ENCODE measurements around the gene CLCA1.
A peak's percentile ranks its signal among the peaks of the same experiment; 100 is the strongest.
"Not testable (repeated sequence)": the region's sequence is repeated elsewhere in the genome, so short reads cannot be mapped to it uniquely, and the experiment has no call there.

The CLCA1 gene

DNA sequence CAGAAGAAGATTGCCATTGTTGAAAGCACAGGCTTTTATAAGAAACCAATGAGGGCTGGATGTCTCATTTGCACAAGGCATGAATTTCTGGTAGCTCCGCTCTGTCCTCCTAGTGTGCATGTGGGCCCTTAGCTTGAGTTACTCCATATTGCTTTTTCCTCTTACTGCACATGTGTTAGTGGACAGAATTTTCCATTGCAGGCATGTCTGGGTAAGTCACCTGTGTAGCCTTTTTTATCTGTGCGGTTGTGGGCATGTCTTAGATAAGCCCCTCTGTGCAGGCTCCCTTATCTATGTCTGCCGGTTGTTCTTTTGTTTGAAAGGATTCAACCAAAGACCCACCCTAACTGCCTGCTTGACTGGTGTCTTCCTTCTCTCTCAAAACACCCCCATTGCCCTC lies 7.2 kb upstream of the CLCA1 start:
- DNase-seq, result no peak

DNA sequence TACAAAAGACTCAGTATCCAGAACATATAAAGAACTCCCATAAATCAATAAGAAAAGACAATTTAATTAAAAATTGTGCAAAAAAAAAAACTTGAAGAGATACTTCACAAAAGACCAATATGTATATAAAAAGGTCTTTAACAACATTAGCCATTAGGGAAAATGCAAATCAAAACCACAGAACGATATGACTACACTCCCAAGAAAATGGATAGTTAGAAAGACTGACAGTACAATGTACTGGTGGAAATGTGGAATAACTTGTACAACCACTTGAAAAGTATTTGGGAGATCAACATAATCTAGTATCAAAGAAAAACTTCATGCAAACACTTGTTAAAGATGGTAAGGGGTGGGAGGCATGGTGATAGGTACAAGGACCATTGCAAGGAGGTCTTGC lies 3.9 kb upstream of the CLCA1 start:
- no peak for DNase-seq

DNA sequence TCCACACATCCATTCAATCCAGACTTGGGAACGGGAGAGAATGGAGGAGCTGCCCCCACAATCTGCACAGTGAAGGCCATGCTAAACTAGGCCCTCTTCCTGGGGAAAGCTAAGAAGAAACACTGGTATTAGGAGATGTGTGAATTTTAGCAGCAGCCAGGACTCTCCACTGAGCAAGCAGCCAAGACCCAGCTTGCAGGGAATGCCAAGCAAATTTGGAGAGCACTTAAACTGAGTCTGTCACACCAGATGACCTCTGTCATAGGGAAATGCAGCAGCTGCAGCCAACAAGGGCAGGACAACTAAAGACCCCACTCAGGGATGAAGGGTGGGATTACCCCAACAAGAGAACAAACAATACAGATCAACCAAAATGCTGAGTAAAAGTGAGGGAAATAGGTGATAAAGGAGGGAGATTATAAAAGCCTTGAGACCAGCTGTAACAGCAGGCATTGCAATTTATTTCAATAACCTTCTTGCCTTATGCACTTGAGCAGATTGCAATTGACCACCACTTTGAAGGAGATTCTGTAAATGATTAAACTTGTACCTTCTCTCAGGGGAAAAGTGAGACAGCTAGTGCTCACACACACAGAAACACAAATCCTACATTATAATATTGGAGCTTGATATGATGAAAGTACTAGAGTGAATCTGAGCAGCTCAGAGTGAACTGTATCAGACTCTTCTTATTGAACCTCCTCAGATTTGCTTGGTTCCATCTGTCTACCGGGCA lies 2.5 kb upstream of the CLCA1 start:
- no peak for DNase-seq

DNA sequence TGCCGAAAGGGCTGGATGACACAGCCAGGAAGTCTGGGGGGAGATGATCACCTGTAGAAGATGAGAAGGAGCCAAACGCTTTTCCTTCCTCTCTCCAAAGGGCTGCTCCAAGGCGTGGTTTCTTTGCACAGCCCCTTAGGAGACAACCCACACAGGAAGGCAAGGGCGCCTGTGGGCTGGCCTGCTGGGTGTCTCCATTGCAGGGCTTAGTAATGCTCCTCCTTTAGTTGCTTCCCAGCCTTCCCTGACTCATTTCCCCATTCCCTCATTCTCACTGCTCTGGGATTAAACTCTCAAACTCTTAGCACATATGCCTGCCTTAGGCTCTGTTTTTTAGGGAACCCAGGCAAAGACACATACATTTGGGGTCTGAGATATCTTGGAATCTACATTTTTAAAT lies 1.7 kb upstream of the CLCA1 start:
- DNase-seq, result no peak

DNA sequence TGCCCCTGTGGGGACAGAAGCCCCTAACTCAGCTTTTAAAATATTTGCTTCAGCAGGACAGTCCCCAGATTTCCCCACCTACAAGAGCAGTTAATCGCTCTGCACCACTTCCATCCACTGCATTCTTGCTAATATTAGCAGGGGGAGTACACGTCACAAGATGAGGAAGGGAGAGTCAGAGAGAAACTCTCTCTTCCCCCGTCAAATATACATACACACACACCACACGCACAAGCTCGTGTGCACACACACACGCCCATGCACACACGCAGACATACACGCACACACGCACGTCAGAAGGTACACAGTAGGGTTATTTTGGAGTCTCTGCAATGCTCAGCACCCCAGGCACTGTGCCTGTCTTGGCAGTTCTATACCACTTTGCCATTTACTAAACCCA lies 2.1 kb downstream of the CLCA1 start:
- DNase-seq, result no peak

DNA sequence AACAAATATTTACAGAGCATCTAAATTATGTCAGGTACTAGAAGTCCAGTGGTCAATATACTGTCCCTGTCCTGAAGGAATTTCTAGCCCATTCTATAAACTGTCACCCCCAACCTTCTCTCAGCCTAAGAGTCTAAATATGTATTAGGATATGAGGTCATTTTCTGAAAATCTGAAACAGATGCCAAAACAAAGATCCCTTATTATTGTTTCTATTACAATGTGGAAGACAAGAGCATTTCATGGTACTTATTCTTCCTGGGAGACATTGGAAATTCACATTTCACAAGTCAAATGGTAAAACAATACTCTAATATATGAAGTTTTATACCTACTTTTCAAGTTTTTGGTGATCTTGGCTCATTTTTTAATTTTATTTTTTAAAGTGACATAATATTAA lies 2.6 kb downstream of the CLCA1 start:
- DNase-seq, result peak; percentile 66

DNA sequence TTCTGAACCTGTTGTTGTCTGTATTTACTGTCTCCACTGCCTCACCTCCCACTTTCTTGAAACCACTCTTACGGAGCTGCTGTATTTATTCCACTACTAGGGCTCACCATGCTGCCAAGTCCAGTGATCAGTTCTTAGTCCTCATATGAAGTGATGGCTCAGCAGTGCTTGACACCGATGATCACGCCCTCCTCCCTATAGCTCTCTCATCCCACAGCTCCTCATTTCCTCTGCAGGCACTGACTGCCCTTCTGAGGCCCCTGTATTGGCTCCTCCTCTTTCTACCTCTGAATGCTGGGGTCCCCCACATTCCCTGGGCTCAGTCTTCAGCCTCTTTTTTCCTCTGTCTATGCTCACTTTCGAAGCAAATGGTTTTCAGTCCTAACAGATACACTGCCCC lies 3.4 kb downstream of the CLCA1 start:
- DNase-seq, result no peak

DNA sequence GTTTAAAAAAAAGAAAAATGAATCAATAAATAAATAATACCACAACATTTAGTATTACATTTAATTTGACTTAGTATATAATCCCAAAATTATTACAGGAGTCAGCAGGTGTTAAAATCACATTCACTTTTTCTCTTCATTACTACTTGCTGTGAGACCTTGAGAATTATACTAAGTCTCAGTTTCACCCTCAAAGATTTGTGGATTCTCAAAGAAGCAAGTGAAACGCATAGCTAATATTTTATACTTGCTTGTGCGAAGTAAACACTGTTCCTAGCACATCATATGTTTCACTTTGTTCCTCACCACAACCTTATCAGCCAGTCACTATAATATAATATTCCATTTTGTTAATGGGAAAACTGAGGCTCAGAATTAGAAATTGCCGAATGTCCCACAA lies 4.0 kb downstream of the CLCA1 start:
- no peak for DNase-seq

DNA sequence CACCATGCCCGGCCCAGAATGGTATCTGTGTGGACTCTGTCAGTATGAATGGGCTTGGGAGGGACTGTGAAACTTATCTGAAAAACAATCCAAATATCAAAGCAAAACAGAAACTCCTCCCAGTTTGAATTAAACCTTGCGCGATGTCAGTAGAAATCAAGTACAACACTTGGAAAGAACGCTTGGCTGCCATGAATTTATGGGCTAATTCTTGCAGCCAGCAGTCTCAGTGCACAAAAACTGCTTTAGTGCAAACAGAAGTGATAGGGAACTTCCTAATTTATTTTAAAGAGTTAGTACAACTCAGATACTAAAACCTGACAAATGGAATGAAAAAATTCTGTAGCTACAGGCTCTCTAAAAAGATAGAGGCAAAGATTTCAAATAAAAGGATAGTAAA lies 8.5 kb downstream of the CLCA1 start:
- no peak for DNase-seq

DNA sequence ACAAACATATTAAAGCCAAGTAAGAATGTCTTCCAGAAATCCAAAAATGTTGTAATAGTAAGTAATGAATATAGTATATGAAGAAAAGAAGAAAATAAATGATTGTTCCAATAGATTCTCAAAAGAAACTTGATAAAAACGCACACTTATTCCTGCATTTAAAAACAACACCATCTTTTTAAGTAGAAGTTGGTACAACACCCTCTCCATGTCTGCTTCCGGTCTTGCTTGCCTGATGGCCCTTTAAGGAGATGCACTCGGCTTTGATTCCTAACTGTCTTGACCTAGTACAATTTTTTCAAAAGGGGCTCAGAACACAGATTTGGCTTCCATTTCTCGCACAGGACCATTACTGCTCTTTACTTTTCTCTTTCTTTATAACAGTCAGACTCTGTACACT lies 9.0 kb downstream of the CLCA1 start:
- no peak for DNase-seq

DNA sequence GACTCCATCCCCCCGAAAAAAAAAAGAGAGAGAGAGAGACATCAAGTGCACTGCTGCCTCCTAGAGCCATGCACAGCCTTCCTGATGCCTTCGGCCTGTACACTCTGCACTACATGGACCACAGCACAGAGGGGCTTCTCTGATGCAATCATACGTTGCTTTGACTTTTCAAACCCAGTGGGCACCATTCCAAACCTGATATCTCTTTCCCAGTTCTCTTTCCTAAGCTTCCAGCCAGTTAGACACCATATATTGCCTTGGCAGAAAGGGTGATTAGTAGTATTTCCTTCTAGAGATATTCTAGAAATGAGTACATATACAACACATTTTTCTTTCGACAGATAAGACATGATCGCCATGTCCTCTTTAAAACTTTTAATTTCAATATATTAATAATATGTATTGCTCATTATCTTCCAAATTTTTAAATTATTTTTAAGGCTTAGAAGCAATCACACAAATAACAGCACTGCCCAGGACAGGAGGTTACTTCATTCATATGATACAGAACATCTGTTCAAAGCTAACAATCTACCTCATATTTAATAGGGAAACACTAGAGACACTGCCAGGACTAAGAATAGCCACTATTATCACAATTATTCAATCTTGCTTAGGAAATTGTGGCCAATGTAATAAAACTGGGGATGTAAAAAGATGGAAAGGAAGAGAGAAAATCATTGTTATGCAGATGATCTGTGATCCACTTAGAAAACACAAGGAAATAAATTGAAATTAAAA lies 9.9 kb downstream of the CLCA1 start:
- DNase-seq, result no peak

DNA sequence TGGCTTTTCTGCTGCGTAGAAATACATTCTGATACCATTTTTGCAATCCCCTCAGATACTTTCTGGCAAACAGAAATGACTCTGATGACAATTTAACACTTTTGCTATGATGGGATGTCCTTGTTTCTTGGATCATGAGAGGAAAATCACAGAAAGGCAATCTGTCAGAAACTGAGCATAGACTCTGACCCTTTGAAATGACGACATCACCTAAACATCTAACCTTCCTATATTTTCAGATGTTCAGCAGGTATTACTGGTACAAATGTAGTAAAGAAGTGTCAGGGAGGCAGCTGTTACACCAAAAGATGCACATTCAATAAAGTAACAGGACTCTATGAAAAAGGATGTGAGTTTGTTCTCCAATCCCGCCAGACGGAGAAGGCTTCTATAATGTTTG lies 13.2 kb downstream of the CLCA1 start:
- DNase-seq, result no peak

DNA sequence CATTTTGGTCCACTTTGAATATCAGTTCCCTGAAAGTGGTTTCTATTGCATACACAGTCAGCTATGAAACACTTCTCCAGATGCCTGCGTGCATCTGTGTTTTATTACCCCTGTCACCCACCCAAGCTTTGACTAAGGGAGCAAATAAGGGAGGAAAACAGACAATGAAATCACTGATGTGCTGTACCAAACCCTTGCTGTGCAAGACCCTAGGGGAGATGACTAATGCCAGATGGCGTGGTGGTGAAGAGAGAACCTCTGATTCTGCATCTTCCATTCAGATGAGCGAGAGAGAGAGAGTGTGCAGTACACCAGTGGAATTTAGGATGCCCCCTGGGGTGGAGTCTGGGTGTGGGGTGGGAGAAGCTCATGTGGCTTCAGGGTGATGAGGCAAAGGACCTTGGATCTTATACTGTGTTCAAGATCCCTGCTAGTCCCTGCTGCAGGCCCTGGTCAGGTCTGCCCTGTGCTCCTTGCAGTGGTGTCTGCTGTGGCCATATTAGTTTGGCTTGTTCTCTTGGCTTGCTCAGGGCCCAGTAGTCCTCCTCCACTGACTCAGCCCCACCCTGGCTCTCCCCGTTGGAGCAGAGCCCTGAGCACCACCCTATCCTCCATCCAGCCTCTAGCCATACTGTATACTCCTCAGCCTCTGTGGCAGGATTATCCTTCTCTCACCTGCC lies 18.5 kb downstream of the CLCA1 start:
- DNase-seq, result peak; percentile 96

DNA sequence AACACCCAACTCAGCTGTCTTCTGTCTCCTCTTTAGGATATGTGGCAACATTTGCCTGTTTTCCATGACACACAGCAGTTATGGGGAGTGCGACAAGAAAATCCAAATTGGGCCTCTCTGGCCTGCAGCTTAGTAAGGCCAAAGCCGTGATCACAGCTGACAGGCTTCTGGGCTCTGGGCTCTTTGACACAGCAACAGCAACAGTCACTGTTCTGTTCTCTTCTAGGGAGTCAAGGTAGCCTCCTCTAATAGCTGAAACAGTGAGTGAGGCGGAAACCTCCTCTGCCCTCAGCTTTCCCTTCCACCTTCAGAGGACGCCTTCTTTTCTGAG lies 19.0 kb downstream of the CLCA1 start:
- DNase-seq, result no peak

DNA sequence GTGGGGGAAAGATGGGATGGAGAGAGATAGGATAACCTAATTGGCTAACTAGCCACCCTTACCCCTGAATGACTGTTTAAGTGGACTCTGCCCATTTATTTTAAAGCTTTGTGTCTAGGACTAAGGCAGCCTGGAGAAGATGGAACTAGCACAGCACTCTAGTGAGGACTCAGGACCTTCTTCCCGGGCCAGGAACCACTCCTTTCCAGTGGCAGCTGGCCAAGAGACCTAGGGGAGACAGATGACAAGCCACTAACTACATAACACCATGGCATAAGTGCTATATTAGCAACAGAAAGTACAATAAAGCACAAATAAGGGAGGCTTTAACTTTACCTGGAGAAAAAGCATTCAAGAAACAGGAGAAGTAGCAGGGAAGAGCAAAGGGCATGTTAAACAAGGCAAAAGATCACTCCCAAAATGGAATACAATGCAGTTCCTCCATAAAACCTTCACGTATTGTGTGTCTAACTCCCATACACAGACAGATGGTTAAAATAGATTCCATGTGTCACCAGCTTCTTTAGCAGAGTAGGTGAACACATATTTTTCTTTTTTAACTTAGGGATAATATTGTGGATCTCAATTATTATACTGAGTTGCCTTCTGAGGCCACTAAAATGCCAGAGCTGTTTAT lies 20.6 kb downstream of the CLCA1 start:
- DNase-seq, result no peak

DNA sequence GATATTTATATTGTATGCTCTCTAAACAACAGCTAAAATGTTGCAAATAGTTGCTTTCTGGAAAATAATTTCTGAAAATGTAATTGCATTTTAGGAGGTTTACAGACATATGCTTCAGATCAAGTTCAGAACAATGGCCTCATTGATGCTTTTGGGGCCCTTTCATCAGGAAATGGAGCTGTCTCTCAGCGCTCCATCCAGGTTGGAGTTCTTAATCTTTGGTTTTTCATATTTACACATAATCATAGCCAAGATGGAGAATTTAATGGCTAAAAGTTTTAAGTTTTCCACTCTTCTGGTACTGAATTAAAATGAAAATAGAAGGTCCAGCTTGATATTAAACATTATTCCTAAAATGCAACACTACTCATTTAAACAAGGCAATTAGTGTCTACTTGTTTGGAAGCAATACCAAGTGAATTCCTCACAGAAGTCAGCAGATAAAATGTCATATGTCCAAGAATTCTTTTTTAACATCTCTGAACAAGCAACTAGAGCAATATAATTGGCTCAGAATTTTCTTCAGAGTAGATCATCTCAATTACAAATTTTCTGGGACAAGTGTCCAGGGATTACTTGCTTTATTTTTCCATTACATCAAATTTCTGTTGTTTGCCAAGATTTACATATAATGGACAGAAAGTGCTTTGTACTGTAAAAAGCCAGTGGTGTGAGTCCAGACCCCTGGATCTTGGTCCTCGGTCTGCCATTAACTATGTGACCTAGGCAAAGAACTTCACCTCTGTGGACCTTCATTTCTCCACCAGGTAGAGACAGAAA lies 22.6 kb downstream of the CLCA1 start:
- no peak for DNase-seq

DNA sequence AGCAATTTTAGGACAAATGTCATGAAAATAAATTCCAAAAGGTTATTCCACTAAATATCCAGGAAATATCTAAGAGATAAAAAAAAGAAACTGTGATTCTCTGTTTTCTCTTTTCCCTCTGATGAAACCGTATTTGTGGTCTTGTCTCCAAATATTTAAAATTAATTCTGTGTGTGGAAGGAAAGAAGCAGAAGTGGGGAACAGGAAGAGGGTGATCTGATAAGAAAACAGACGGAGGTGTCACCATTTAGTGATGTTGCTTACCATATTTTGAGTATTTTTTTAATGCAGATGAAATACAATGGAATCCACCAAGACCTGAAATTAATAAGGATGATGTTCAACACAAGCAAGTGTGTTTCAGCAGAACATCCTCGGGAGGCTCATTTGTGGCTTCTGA lies 29.6 kb downstream of the CLCA1 start:
- DNase-seq, result no peak

DNA sequence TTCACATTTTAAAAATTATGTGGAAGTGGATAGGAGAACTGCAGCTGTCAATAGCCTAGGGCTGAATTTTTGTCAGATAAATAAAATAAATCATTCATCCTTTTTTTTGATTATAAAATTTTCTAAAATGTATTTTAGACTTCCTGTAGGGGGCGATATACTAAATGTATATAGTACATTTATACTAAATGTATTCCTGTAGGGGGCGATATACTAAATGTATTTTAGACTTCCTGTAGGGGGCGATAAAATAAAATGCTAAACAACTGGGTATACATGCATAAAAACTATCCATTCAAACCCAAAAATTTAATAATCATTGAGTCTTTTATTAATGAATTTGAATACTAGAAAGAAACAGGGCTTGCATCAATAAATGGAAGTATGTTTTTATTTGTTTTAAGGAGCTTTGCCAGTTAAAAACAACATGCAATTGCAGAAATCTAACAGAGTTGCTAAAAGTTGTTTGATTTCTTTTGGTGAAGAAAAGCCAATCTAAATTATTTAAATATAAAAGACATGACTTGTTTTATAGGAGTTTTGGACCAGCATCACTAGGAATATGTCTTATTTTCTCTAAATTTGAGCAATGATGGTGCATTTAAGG lies 31.4 kb downstream of the CLCA1 start:
- peak; percentile 30 for DNase-seq

DNA sequence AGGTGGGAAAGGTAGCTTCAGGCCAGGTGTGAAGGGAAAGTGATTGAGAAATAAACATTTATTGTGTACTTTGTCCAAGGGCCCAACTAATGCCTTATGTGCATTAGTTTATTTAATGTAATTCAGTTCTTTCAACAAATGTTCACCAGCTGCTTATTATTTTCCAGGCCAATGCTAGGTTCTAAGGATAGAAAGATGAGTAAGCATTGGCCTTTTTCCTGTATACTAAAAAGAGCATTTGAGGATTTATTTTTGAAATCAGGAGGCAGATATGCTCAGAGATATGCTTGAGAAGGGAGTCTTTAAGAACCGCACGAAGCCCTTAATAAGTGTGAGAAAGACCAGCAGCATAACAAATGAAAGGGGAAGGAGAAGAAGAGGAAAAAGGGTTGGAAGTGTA lies 32.0 kb downstream of the CLCA1 start:
- DNase-seq, result no peak

DNA sequence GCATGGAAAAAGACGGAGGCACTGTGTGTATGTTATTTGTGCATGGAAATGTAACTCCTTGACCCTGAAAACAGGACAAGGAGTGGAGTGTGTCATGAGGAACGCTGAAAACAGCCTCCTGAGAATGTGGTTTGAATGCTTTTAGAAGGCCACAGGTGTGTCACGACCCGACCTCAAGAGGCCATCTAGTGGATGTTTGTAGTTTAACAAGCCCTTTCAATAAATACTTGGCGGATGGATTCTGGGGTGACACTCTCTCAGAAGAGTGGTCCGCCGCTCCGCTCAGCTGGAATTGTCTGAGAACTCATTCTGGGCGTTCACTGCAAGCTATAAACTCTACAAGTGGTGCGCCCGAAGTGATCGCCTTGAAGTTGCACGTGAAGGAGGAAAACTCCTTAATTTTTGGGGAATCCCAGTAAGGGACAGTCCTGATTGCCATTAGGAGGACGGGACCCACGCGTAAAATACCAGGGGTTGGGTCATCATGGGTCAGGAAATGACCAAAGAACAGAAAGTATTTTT lies 33.5 kb downstream of the CLCA1 start:
- not testable (repeated sequence) for DNase-seq

DNA sequence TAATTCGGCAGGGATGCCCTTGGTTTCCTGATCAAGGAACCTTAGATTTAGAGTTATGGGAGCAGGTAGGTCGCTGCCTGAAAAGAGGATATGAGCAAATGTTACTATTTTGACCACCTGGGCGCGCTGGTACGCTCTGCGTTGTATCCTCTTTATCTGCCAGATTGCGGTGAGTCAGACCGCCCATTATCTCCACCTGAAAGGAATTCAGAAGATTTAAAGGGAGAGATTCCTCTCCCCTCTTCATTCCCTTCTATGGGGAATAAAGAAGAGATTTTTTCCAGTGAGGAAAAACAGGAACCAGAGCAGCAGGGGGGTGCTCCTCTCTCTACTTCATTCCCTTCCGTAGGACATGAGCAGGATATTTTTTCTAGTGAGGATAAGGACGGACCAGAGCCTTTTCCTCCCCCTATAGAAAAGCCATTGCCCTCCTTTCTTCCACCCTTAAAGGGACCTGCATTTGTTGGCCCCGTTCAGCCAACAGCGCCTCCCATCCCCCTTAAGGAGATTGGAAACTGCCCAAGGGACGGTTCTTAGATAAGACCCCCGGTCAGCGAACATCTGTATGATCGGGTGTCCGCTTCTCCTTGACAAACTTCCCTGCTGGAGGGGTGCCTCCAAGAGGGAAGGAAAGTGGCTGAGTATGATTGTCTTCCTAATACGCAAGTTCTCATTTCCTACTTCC lies 34.1 kb downstream of the CLCA1 start:
- DNase-seq, result no peak
